Measurements from ENCODE around the gene RGL3. TPM values are rescaled to one million over a fixed set of nuclear protein-coding genes. Genes with fewer than 3 reads are reported as not detected.

Gene RGL3
- total RNA-seq, 2 experiments from 2014 or later, result not detected

DNA sequence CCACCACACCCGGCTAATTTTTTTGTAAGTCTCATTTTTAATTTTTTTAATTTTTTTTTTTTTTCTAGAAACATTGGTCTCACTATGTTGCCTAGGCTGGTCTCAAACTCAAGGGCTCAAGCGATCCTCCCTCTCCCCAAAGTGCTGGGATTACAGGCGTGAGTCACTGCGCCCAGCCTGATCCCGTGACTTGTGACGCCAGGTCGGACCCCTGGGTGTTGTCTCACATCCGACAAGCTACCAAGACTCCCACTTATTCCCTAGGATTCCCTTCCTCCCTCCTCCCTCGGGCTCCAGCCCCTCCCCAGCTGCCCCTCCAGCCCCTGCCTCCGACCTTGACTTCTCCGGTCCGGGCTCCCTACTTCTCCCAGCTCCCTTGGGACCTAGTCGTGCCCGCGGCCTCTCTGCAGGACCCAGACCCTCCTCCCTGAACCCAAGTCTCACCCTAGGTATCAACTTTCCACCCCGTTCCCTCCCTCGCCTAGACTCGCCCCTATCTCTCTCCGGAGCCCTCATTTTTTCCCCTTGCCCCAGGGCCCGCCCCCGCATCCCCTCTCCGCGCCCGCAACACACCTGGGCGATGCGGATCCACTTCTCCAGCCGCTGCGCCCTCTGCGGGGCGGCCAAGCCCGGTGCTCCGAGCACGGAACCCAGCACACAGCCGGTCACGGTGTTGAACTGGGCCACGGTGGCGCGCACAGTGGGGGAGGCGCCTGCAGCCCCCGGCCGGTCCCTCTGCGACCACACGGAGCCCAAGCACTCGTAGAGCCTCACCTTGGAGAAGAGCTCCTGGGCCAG is 13.1 kb downstream of the RGL3 start:
- no peak overlapping the region for H3K27ac Mint-ChIP-seq
- intact Hi-C loops (cut with DNase I, micrococcal nuclease), result loop anchor here in 1 of 2 experiments (2.0 kb wide), 1 partner anchor 23 kb away; no protein-coding TSS in a partner anchor
- peak in 7 of 14 experiments; percentile 17 to 59 (median 43) for DNase-seq
- peaks cover 6% of the 10 kb centered on the region for H3K4me1 ChIP-seq (ENCODE audit: insufficient read depth, low read length)
- H3K9me3 Mint-ChIP-seq, result no peaks in the 10 kb centered on the region
- TF ChIP-seq, protein P1, sequence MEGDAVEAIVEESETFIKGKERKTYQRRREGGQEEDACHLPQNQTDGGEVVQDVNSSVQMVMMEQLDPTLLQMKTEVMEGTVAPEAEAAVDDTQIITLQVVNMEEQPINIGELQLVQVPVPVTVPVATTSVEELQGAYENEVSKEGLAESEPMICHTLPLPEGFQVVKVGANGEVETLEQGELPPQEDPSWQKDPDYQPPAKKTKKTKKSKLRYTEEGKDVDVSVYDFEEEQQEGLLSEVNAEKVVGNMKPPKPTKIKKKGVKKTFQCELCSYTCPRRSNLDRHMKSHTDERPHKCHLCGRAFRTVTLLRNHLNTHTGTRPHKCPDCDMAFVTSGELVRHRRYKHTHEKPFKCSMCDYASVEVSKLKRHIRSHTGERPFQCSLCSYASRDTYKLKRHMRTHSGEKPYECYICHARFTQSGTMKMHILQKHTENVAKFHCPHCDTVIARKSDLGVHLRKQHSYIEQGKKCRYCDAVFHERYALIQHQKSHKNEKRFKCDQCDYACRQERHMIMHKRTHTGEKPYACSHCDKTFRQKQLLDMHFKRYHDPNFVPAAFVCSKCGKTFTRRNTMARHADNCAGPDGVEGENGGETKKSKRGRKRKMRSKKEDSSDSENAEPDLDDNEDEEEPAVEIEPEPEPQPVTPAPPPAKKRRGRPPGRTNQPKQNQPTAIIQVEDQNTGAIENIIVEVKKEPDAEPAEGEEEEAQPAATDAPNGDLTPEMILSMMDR (IDR thresholded peaks at IDR 0.05), result no peak
- ATAC-seq (ENCODE audit: poor library complexity), result peak; percentile 66
- peaks cover 0 to 4% of the 10 kb centered on the region in 2 experiments for H3K9me3 ChIP-seq (ENCODE audit: control insufficient read depth in 1 of 2, insufficient read depth in 1 of 2, low read length in 2 of 2)
- no peaks in the 10 kb centered on the region for H3K36me3 ChIP-seq (ENCODE audit: insufficient read depth, low read length)
- no peak overlapping the region for H3K4me3 ChIP-seq (ENCODE audit: low read length)
- H3K27ac ChIP-seq (ENCODE audit: low read depth in 1 of 2, low read length in 2 of 2), result no peak overlapping the region
- H3K4me1 Mint-ChIP-seq (ENCODE audit: low read depth), result no peaks in the 10 kb centered on the region
- POLR2A ChIA-PET, result interaction anchor here (2.3 kb wide), 1 partner anchor 31 kb away, joined by 12 read pairs; no protein-coding TSS in a partner anchor
- H3K4me3 Mint-ChIP-seq, result no peak overlapping the region
- no peaks in the 10 kb centered on the region for H3K36me3 Mint-ChIP-seq (ENCODE audit: low read depth)
- CTCF ChIA-PET, result interaction anchor here (2.9 kb wide), 1 partner anchor 25 kb away, joined by 17 read pairs; no protein-coding TSS in a partner anchor
- H3K27me3 Mint-ChIP-seq, result peaks cover 32% of the 10 kb centered on the region
- H3K27me3 ChIP-seq (ENCODE audit: control insufficient read depth in 1 of 2, insufficient read depth in 2 of 2, low read length in 2 of 2), result peaks cover 5 to 9% of the 10 kb centered on the region in 2 experiments

DNA sequence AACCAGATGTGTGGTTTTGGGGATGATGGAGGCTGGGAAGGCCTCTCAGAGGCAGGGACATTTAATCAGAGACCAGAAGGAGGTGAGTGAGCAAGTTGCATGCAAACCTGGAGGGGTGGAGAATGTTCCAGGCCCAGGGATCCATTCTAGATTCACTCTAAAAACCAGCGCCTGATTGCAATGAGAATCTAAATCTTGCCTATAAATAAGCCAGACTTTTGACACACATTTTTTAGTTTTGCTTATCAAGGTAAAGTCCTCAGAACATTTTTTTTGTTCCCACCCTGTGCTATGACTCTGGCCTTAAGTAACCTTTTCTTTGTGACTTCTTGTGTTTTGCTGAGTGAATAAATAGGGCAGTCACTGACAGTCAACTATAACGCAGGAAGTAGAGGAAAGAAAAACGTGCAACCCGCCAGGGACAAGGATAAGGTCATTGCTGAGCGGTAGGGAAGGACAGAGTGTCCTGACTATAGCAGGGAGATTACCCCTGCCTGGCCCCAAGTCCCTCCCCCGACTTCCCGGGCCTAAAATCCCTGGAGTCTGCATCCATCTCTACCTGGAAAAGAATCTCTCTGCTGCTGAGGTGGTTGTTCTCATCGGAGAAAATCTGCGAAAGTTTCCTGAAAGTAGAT is 14.4 kb downstream of the RGL3 start:
- Mint-ChIP-seq H3K36me3 (ENCODE audit: low read depth) (no peaks in the 10 kb centered on the region), H3K27me3 (peaks cover 28% of the 10 kb centered on the region), H3K4me1 (ENCODE audit: low read depth) (no peaks in the 10 kb centered on the region), H3K27ac (no peak overlapping the region), H3K9me3 (no peaks in the 10 kb centered on the region), H3K4me3 (no peak overlapping the region)
- intact Hi-C loops (cut with DNase I, micrococcal nuclease), result no loop called here
- no peaks in the 10 kb centered on the region for H3K36me3 ChIP-seq (ENCODE audit: insufficient read depth, low read length)
- ChIA-PET POLR2A (no interaction called here), CTCF (no interaction called here)
- H3K27ac ChIP-seq (ENCODE audit: low read depth in 1 of 2, low read length in 2 of 2), result no peak overlapping the region
- DNase-seq, result no peak
- peaks cover 5 to 9% of the 10 kb centered on the region in 2 experiments for H3K27me3 ChIP-seq (ENCODE audit: control insufficient read depth in 1 of 2, insufficient read depth in 2 of 2, low read length in 2 of 2)
- no peak for ATAC-seq (ENCODE audit: poor library complexity)
- peaks cover 0 to 4% of the 10 kb centered on the region in 2 experiments for H3K9me3 ChIP-seq (ENCODE audit: control insufficient read depth in 1 of 2, insufficient read depth in 1 of 2, low read length in 2 of 2)
- H3K4me1 ChIP-seq (ENCODE audit: insufficient read depth, low read length), result peaks cover 6% of the 10 kb centered on the region
- TF ChIP-seq, protein P1 (IDR thresholded peaks at IDR 0.05), result no peak
- no peak overlapping the region for H3K4me3 ChIP-seq (ENCODE audit: low read length)

DNA sequence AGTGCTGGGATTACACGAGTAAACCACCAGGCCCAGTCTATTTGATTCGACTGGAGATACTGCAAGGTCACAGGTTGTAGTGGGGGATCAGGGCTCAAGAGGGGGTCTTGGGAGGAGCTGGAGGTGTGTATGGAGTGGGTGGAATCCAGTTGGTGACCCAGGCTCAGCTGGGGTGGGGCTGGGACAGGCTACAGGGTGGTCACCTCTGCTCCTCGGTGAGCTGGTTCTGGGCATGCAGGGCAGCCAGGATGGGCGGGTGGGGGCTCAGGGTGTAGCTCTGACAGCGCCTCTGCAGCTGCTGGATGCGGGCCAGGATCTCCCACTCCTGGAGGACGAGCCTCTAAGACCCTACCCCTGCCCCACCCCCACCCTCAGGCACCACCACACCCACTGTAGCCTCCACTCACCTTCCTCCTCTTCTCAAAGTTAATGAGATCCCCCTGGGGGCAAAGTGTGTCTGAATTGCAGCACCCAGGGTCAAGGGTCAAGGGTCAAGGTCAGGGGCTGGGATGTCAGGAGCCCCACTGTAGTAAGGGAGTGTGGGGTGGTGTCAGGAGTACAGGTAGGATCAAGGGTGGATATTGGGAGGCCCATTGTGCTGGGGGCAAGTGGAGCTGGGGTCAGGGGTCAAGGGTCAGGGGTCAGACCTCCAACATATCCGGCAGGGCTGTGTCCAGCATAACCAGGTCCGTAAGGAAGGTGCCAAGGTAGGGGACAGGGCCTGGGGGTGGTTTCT is 17.1 kb downstream of the RGL3 start:
- Mint-ChIP-seq H3K4me1 (ENCODE audit: low read depth) (no peaks in the 10 kb centered on the region), H3K27me3 (peaks cover 19% of the 10 kb centered on the region), H3K9me3 (no peaks in the 10 kb centered on the region), H3K27ac (no peak overlapping the region), H3K36me3 (ENCODE audit: low read depth) (no peaks in the 10 kb centered on the region), H3K4me3 (no peak overlapping the region)
- TF ChIP-seq, protein P1 (IDR thresholded peaks at IDR 0.05), result no peak
- DNase-seq, result no peak
- intact Hi-C loops (cut with DNase I, micrococcal nuclease), result no loop called here
- peaks cover 4 to 5% of the 10 kb centered on the region in 2 experiments for H3K27me3 ChIP-seq (ENCODE audit: control insufficient read depth in 1 of 2, insufficient read depth in 2 of 2, low read length in 2 of 2)
- H3K36me3 ChIP-seq (ENCODE audit: insufficient read depth, low read length), result no peaks in the 10 kb centered on the region
- no peak overlapping the region for H3K4me3 ChIP-seq (ENCODE audit: low read length)
- peaks cover 0 to 4% of the 10 kb centered on the region in 2 experiments for H3K9me3 ChIP-seq (ENCODE audit: control insufficient read depth in 1 of 2, insufficient read depth in 1 of 2, low read length in 2 of 2)
- CTCF ChIA-PET, result no interaction called here
- POLR2A ChIA-PET, result no interaction called here
- H3K4me1 ChIP-seq (ENCODE audit: insufficient read depth, low read length), result peaks cover 6% of the 10 kb centered on the region
- H3K27ac ChIP-seq (ENCODE audit: low read depth in 1 of 2, low read length in 2 of 2), result no peak overlapping the region
- ATAC-seq (ENCODE audit: poor library complexity), result no peak
